NCI-H2029 treated with DMSO at 0.1 percent for 48 hours (cell line): ENCODE data around the gene GGN.
"Not testable (repeated sequence)": the region's sequence is repeated elsewhere in the genome, so short reads cannot be mapped to it uniquely, and the experiment has no call there.

Experiments used
- DNase-seq: peaks from one replicate; lab custom pipeline; 2025; lab: John Stamatoyannopoulos, UW

The GGN gene

DNA sequence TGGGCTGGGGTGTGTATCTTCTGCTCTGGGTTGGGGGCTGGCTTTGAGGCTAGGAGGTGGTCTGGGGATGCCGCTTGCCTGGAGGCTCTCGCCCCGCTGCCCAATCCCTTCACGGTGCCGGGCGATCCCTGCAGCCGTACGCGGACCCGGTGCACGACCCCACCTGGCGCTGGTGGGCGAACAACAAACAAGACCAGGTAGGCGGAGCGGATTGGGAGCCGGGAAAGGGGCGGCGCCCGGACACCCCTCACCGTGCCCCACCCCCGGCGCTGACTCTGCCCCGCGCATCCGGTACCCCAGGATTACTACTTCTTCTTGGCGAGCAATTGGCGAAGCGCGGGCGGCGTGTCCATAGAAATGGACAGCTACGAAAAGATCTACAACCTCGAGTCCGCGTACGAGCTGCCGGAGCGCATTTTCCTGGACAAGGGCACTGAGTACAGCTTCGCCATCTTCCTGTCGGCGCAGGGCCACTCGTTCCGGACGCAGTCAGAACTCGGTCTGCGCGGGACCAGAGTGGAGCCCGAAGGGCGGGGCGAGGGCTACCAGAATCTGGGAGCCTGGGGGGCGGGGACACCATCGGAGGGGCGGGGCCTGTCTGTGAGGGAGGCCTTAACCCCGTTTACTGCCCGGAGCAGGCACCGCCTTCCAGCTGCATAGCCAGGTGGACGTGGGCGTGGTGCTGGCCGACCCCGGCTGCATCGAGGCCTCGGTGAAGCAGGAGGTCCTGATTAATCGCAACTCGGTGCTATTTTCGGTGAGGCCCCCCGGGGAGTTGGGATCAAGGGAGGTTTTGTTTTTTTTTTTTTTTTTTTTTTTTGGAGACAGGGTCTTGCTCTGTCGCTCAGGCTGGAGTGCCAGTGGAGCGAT lies 25.5 kb downstream of the GGN start:
- DNase-seq: no peak

DNA sequence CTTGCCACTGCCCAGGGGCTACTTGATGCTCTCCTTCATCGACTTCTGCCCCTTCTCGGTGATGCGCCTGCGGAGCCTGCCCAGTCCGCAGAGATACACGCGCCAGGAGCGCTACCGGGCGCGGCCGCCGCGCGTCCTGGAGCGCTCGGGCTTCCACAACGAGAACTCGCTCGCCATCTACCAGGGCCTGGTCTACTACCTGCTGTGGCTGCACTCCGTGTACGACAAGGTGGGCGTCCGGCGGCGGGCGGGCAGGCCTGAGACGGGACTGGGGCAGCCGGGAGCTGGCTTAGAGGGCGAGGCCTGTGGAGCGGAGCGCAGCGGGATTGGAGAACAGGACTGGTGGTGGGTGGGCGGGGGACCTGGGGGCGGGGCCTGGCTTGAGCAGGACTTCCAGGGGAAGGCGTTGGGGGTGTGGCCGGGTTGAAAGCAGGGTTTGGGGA lies 26.2 kb downstream of the GGN start:
- no peak for DNase-seq

DNA sequence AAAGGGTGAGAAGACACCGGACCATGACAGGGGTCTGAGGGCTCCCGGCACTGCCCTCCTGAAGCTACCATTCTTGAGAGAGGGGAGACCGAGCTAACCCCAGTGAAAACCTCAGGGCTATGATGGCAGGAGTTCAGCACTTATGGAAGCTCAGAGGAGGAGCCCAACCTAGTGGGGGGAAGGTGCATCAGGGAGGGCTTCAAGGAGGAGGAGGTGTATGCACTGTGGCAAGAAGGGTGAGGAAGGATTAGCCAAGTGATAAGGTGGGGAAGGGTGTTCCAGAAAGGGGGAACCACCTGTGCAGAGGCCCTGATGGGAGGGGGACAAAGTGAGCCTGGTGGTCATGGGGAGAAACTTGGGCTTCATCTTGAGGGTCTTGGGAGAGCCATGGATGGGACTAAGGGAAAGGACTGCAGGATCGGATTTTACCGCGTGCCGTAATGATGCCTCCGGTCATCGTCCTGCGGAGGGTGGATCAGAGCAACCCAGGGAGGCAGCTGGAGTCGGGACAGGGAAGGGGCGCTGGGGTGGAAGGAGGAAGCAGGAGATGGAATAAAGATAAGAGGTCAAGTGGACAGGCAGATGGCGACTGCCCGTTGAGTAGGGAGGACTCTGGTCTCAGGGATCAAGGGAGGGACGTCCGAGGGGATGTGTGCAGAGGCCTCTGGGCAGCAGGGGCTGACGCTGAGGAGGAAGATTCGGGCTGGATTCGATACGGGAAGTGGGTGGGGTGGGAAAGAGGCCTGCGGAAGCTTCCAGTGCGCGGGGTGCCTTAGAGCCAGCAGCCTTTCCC lies 26.8 kb downstream of the GGN start:
- DNase-seq: no peak

DNA sequence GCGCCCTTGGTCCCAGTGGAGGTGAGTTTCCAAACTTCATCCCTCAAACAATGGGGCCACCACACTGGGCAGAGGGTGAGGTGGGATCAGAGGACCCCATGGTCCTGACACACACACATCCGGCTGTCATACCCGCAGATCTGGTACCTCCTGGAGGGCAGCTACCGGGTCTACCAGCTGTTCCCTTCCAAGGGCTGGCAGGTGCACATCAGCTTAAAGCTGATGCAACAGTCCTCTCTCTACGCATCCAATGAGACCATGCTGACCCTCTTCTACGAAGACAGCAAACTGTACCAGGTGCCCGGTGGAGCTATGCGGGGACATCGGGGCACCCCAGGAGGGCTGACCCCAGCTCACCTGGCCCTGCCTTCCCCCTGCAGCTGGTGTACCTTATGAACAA lies 27.5 kb downstream of the GGN start:
- no peak for DNase-seq

DNA sequence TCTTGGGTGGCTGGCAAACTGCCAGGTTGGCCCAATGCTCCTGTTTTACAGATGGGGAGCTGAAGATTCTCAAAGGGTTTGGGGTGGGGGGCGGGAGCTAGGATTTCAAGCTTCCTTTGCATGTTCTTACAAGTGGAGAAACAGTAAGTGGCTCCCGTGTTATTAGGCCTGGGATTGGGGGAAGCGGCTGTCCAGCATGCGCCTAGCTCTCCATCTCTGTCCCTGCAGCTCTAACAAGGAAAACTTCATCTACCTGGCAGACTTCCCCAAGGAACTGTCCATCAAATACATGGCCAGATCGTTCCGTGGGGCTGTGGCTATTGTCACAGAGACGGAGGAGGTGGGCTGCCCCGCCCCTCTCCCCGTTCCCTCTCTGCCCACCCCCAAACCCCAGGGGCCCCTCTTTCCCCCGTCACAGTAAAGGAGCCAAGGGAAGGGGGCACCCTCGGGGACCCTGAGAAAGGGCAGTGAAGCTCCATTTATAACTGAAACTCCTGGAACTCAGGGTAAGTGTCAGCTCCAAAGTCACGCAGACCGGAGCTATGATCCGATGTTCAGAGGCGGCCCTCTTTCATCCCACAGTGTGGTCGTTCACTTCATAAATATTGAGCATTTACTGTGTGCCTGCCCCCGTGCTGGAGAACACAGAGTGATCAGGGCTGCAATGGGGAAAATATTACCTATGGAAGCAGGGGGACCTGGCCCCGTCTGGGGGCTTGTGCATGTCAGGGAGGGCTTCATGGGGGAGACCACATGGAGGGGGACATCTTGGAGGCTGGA lies 28.4 kb downstream of the GGN start:
- no peak for DNase-seq

DNA sequence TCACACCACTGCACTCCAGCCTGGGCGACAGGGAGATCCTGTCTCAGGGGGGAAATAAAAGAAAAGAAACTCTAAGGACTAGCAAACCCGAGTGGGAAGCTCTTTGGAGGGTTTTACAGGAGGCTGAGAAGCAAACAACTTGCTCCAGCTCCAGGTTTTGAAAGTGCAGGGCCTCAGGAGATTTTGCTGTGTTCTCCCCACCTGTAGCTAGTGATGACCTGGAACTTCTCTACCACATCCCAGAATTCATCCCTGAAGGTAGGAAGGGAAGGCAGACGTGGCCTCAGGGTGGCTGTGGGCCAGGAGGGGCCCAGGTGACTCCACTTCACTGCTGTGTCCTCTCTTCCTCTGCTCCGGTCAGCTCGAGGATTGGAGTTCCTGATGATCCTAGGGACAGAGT lies 29.8 kb downstream of the GGN start:
- no peak for DNase-seq

DNA sequence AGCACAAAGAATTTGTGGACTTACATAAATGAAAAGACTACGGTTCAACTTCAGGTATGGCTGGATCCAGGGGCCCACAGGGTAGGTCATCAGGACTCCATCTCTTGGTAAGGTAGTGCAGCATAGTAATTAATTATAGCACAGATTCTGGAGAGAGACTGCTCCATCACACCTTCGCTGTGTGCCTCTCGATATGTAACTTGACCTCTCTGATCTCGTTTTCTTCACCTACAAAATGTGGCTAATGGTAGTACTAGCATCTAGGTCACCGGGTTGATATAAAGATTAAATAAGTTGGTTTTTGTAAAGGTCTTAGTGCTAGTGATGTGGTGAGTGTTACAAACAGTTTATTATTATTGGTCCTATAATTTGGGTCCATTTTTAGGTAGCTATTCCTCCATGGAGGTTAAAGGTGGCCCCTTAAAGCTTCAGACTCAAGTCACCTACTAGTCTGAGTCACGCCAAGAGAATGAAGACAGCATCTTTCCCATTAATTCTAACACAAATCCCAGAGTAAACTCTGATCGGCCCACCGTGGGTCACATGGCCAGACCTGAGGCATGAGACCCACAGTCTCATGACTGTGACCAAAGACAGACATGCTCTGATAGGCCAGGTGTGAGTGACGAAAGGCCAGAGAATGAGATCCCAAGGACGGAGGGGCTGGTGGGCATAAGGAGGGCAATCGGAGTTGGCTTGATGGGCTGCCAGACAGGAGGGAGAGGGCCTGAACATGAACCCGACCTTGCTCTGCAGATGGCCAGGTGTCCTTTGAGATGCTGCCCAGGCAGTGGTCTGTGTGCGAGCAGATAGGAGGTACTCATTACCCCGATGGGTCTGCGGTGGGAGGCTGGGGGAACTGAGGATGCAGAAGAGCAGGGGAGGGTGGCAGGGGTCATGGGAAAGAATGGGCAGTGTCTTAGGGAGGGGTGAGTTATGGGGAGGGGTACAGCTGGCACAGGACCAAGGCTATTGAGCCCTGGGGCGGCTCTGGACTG lies 31.8 kb downstream of the GGN start:
- DNase-seq: no peak

DNA sequence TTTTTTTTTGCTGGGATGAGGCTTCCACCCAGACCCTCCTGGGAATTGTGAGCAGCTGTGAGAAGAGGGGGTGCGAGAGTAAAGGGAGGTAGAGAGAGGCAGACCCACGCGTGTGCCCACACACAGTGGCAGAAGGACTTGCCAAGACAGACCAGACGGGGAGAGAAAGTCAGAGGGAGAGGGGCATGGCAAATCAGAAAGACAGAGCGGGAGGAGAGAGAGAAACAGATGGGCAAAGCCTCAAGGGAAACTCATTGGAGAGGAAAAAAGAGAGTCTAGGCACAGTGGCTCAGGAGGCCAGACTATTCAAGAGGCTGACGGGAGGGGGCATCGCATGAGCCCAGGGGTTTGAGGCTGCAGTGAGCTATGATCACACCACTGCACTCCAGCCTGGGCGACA lies 35.2 kb downstream of the GGN start:
- no peak for DNase-seq

DNA sequence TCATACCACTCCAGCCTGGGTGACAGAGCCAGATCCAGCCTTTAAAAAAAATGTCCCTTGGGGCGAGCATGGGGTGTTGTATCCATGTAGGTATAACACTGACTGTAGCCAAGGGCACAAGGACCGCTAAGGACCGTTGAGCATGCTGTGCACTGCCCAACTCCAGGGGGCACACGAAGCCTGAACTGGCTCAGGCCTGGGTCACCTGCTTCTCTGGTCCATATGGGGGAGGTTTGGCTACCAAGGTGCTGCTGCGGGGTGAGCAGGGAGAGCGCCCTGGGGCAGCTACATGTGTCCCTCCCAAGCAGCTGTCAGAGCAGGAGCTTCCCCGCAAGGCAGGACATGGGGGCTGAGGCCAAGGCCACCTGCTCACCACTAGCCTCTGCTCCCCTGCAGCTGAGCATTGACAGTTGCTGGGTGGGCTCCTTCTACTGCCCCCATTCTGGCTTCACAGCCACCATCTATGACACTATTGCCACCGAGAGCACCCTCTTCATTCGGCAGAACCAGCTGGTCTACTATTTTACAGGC lies 35.9 kb downstream of the GGN start:
- no peak for DNase-seq

DNA sequence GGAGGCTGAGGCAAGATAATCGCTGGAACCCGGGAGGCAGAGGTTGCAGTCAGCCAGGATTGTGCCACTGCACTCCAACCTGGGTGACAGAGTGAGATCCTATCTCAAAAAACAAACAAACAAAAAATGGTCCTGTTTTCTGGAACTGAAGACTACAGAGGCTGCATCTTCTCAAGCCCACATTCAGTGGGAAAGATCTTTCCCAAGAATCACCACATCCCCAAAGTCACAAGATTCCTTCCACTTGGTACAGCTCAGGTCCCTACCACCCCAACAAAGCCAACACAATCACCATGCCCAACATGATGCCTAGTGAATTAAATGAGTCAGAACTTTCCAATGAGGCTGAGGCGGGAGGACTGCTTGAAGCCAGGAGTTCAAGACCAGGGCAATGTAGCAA lies 37.0 kb downstream of the GGN start:
- no peak for DNase-seq

DNA sequence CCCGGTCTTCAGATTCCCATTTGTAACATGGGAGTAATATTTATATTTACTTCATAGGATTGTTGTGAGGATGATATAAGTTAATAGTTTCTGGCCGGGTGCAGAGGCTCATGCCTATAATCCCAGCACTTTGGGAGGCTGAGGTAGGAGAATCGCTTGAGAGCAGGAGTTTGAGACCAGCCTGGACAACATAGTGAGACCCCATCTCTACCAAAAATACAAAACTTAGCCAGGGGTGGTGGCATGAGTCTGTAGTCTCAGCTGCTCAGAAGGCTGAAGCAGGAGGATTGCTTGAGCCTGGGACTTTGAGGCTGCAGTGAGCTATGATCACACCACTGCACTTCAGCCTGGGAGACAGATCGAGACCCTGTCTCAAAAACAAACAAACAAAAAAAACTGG lies 41.0 kb downstream of the GGN start:
- no peak for DNase-seq

DNA sequence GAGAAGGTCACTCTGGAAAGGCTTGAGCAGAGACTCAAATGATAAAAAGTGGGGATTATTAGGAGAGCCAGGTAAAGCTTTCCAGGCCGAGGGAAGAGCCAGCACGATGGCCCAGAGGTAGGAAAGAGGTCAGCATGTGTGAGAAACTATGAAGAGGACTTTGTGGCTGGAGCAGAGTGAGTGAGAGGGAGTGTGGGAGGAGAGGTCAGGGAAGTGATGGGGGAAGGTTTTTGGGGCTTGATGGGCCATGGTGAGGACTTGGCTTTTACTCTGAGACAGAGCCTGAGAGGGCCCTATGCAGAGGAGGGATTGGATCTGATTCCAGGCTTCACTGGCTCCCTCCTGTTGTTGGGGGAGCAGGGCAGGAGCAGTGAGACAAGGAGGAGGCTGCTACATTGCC lies 46.9 kb downstream of the GGN start:
- DNase-seq: no peak

DNA sequence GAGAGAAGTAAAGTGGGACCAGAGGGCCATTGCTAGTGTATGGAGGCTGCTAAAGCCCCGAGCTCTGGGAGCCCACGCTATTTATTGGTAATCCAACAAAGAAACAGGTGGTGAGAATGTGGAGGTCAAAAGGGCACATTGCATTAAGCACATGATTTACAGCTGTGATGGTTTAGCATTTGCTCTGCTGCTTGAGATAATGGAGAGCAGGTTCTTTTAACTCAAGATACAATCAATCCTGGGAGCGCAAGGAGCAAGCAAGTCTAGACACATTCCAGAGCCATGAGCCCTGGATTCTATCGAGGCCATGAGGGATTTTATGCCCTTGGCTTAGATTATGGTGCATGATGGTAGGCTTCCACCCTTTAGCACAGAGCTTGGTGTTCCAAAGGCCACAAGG lies 48.8 kb downstream of the GGN start:
- DNase-seq: not testable (repeated sequence)

DNA sequence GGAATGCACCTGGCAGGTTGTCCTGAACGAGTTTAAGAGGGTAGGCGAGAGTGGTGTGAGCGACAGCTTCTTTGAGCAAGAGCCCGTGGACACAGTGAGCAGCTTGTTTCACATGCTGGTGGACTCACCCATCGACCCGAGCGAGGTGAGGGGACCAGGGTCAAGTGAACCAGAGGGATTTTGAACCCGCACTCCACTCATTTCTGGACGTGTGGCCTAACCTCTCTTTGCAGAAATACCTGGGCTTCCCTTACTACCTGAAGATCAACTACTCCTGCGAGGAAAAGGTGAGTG lies 50.5 kb downstream of the GGN start:
- no peak for DNase-seq

DNA sequence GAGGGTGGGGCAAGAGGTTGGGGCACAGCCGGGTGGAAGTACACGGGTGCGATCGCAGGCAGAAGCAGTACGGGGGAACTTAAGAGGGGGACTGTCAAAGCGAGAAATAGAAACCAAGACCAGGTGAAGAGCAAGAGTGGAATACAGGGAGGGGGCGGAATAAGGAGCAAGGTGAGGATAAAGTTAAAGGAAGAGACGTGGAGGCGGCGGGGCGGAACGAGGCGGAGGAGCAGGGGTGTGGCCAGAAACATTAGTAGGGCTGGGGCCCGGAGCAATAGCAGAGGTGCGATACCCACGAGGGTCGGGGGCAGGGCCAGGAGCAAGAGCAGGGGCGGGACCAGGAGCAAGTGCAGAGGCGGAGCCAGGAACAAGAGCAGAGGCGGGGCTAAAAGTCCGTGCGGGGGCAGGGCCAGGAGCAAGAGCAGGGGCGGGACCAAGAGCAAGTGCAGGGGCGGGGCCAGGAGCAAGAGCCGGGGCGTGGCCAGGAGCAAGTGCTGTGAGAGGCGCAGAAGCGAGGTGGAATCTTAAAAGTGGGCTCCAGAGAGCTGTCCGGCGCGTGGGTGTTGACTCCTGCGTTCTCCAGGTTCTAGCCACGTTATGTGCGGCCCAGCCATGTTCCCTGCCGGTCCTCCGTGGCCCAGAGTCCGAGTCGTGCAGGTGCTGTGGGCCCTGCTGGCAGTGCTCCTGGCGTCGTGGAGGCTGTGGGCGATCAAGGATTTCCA lies 51.0 kb downstream of the GGN start:
- peak; percentile 97 for DNase-seq

DNA sequence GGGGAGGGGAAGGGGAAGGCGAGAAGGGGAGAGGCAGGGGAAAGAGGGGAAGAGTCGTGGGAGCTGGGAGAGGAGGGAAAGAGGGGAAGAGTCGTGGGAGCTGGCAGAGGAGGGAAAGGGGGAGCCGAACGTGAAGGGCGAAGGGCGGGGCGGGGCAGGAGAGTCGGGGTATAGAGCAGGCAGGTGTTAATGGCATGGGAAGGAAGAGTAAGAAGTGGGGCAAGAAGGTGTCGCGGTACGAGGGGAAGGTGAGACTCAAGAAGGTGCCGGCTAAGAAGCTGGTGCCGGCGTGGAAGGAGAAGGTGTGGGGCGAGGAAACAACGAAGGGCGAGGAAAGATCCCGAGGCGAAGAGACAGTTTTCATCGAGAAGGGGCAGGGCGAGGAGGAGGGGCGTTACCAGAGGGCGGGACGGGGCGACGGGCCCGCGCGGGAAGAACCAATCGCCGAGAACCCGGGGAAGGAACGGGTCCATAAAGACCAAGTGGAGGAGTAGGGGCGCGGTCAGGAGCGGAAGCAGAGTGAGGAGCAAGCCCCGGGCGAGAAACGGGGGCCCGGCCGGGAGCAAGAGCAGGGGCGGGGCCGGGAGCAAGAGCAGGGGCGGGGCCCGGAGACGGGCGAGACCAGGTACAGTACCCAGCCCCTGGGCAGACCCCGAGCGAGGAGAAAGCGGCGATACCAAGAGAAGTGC lies 51.7 kb downstream of the GGN start:
- DNase-seq: peak; percentile 91
